B cell (primary cell): ENCODE data around the gene PELI2. TPM values are rescaled to one million over a fixed set of nuclear protein-coding genes. Genes with fewer than 3 reads are reported as not detected.

Experiments
- ATAC-seq: fragments of 200-7000 bp; cut with Tn5 transposase; one replicate; pipeline ENCODE4 v1.10.0; 2021; ENCODE audit warnings: low read depth, mild to moderate bottlenecking, moderate number of reproducible peaks, moderate library complexity
- CTCF ChIA-PET: fragments of 350-600 bp; sonication (Branson Sonifier 250); formaldehyde crosslinking; loops from one replicate; lab custom pipeline; 2021; ENCODE audit warnings: antibody characterized with exemption, inconsistent platforms; lab: Charles Lee
- POLR2A ChIA-PET: fragments of 350-600 bp; sonication (Branson Sonifier 250); formaldehyde crosslinking; loops from one replicate; lab custom pipeline; 2021; ENCODE audit warnings: antibody characterized with exemption; lab: Charles Lee
- DNase-seq: peaks from one replicate; pipeline ENCODE4 v3.0.0; 2013
- H2AFZ ChIP-seq: 2 replicates; pipeline ENCODE4 v1.6.1; 2012; ENCODE audit warnings: mild to moderate bottlenecking, low read depth, low read length; ENCODE audit not compliant: insufficient read depth, poor library complexity, severe bottlenecking
- H3K27ac ChIP-seq, 2 donors: 1 replicate in 1 of 2; 2 replicates in 1 of 2; pipeline ENCODE4 v1.5.1; 2012 to 2013; ENCODE audit warnings: low read length in 2 of 2, mild to moderate bottlenecking in 2 of 2, moderate library complexity in 1 of 2
- H3K27me3 ChIP-seq, 4 experiments: fragments of 200-600 bp in 1 of 4; sonication (generic) in 1 of 4; replicated peaks in 1 of 4; 1 replicate in 2 of 4; 2 replicates in 2 of 4; pipeline versions ENCODE4 v1.6.1 to v1.7.0; 2013 to 2016; ENCODE audit warnings: low read length in 3 of 4, mild to moderate bottlenecking in 2 of 4, mixed read lengths in 1 of 4, moderate library complexity in 1 of 4; ENCODE audit not compliant: insufficient read depth in 4 of 4, control insufficient read depth in 3 of 4; ENCODE audit errors: control extremely low read depth in 1 of 4
- H3K36me3 ChIP-seq, 2 experiments: replicated peaks in 1 of 2; 1 replicate in 1 of 2; 2 replicates in 1 of 2; pipeline versions ENCODE4 v1.6.1 to v1.7.1; 2013; ENCODE audit warnings: low read length in 1 of 2; ENCODE audit not compliant: insufficient read depth in 2 of 2, control insufficient read depth in 1 of 2; ENCODE audit errors: control extremely low read depth in 1 of 2, extremely low read depth in 1 of 2
- H3K4me1 ChIP-seq, 2 donors: fragments of 200-600 bp in 1 of 2; sonication (generic) in 1 of 2; 1 replicate in 1 of 2; 2 replicates in 1 of 2; pipeline versions ENCODE4 v1.5.1 to v1.6.1; 2013 to 2017; ENCODE audit warnings: low read length in 2 of 2; ENCODE audit not compliant: control insufficient read depth in 2 of 2, insufficient read depth in 2 of 2
- H3K4me2 ChIP-seq: replicated peaks from 2 replicates; pipeline ENCODE3; 2012; ENCODE audit warnings: mild to moderate bottlenecking, low read depth, low read length; ENCODE audit not compliant: poor library complexity, severe bottlenecking
- H3K4me3 ChIP-seq, 5 experiments: fragments of 200-600 bp in 1 of 5; sonication (generic) in 1 of 5; 1 replicate in 3 of 5; 2 replicates in 2 of 5; pipeline versions ENCODE4 v1.5.1 to v1.7.0; 2011 to 2016; ENCODE audit warnings: low read length in 4 of 5, mild to moderate bottlenecking in 4 of 5, low read depth in 2 of 5, control low read depth in 1 of 5, moderate library complexity in 1 of 5; ENCODE audit not compliant: insufficient read depth in 1 of 5; ENCODE audit errors: control extremely low read depth in 1 of 5, extremely low read depth in 1 of 5
- H3K79me2 ChIP-seq: fragments of 200-600 bp; sonication (generic); one replicate; pipeline ENCODE4 v1.6.0; 2016; ENCODE audit warnings: low read length; ENCODE audit not compliant: control insufficient read depth, insufficient read depth
- H3K9ac ChIP-seq: fragments of 200-600 bp; sonication (generic); 2 replicates; pipeline ENCODE4 v1.6.1; 2017; ENCODE audit warnings: mild to moderate bottlenecking, low read length, moderate library complexity
- H3K9me3 ChIP-seq, 3 donors: one replicate each; pipeline versions ENCODE4 v1.6.1 to v1.7.1; 2013; ENCODE audit warnings: low read length in 2 of 3; ENCODE audit not compliant: control insufficient read depth in 2 of 3, insufficient read depth in 1 of 3; ENCODE audit errors: control extremely low read depth in 1 of 3
- H4K20me1 ChIP-seq: 2 replicates; pipeline ENCODE4 v1.6.0; 2012; ENCODE audit warnings: mild to moderate bottlenecking, low read length; ENCODE audit not compliant: insufficient read depth, control insufficient read depth, poor library complexity, severe bottlenecking
- H3K27ac Mint-ChIP-seq: one replicate; pipeline ENCODE4 v1.8.0; 2021; ENCODE audit warnings: mixed read lengths
- H3K27me3 Mint-ChIP-seq: one replicate; pipeline ENCODE4 v1.8.0; 2021; ENCODE audit warnings: mixed read lengths
- H3K4me1 Mint-ChIP-seq: one replicate; pipeline ENCODE4 v1.8.0; 2021; ENCODE audit warnings: mixed read lengths
- H3K4me3 Mint-ChIP-seq: one replicate; pipeline ENCODE4 v1.8.0; 2021; ENCODE audit warnings: mixed read lengths
- H3K9me3 Mint-ChIP-seq: one replicate; pipeline ENCODE4 v1.8.0; 2022; ENCODE audit warnings: mixed read lengths; ENCODE audit not compliant: insufficient read depth
- CTCF ChIP-seq: fragments of 200-600 bp; IDR thresholded peaks from one replicate; pipeline ENCODE4 v1.8.0; 2022; ENCODE audit warnings: antibody characterized with exemption, mild to moderate bottlenecking
- EZH2 ChIP-seq: IDR thresholded peaks from 2 replicates; pipeline ENCODE4 v1.6.1; 2012; ENCODE audit warnings: borderline replicate concordance, low read depth, mild to moderate bottlenecking, moderate library complexity, low read length; ENCODE audit not compliant: insufficient read depth, poor library complexity, severe bottlenecking
- WGBS: methylation state at CpG from one replicate; pipeline ENCODE4 v1.1.5; 2013; ENCODE audit warnings: missing lambda C conversion rate; ENCODE audit not compliant: insufficient coverage; 5-methylcytosine and 5-hydroxymethylcytosine counted together
- intact Hi-C: fragments of 100-400 bp; cut with micrococcal nuclease; formaldehyde crosslinking; loops from one replicate; pipeline ENCODE4 v1.10.0; 2022
- polyA plus RNA-seq: library from polyadenylated mRNA; depleted of rRNA; stranded (reverse); fragments of >200 nt; gene quantifications from 2 replicates; pipeline ENCODE4 v1.2.3, GENCODE V29; 2012
- total RNA-seq, 2 donors: library from RNA; stranded (reverse); fragments of 120-200 nt in 1 of 2; gene quantifications; 1 replicate in 1 of 2; 2 replicates in 1 of 2; pipeline versions ENCODE4 v1.2.3 to v1.2.4, GENCODE V29; 2013 to 2022

PELI2 gene
- total and polyA plus RNA-seq, 2 donors (not counting 1 experiment from before 2014, with no cell fraction given), result 5.7 to 13.4 TPM

- H3K4me1 Mint-ChIP-seq, result peaks cover 52% of the 10 kb centered on the region
- Histone ChIP-seq H2AFZ (no peak overlapping the region), H3K4me2 (no peak overlapping the region), H3K9ac (no peak overlapping the region), H3K9me3 (peaks cover 0 to 3% (median 0%) of the 10 kb centered on the region in 3 donors), H3K27me3 (no peaks in the 10 kb centered on the region), H3K27ac (no peak overlapping the region), H4K20me1 (peaks cover 33% of the 10 kb centered on the region), H3K79me2 (peaks cover 26% of the 10 kb centered on the region), H3K4me3 (no peak overlapping the region), H3K4me1 (peaks cover 0 to 15% of the 10 kb centered on the region in 2 donors), H3K36me3 (no peaks in the 10 kb centered on the region)
- TF ChIP-seq EZH2 (no peak), CTCF (no peak)
- DNase-seq (no peak), ATAC-seq (no peak)
- no peak overlapping the region for H3K27ac Mint-ChIP-seq
- no peaks in the 10 kb centered on the region for H3K9me3 Mint-ChIP-seq
- no peak overlapping the region for H3K4me3 Mint-ChIP-seq
- CTCF ChIA-PET, result no interaction called here
- POLR2A ChIA-PET, result no interaction called here
- 81% methylated on average over 1 of the region's 2 CpGs for WGBS
- intact Hi-C loops, result no loop called here
- no peaks in the 10 kb centered on the region for H3K27me3 Mint-ChIP-seq
These were observed 57.6 kb downstream of the PELI2 start for GRCh38 chr14:56175773-56176172.

- POLR2A ChIA-PET, result no interaction called here
- ATAC-seq (no peak), DNase-seq (no peak)
- Histone ChIP-seq H3K4me2 (no peak overlapping the region), H4K20me1 (peaks cover 26% of the 10 kb centered on the region), H3K79me2 (peaks cover 20% of the 10 kb centered on the region), H3K4me1 (peaks cover 0 to 15% of the 10 kb centered on the region in 2 donors), H2AFZ (no peak overlapping the region), H3K9ac (no peak overlapping the region), H3K9me3 (peaks cover 0 to 3% (median 0%) of the 10 kb centered on the region in 3 donors), H3K4me3 (no peak overlapping the region), H3K36me3 (no peaks in the 10 kb centered on the region), H3K27ac (no peak overlapping the region), H3K27me3 (no peaks in the 10 kb centered on the region)
- intact Hi-C loops, result no loop called here
- H3K9me3 Mint-ChIP-seq, result no peaks in the 10 kb centered on the region
- TF ChIP-seq CTCF (no peak), EZH2 (no peak)
- peaks cover 51% of the 10 kb centered on the region for H3K4me1 Mint-ChIP-seq
- H3K27me3 Mint-ChIP-seq, result no peaks in the 10 kb centered on the region
- WGBS, result 100% methylated on average over 2 of the region's 3 CpGs
- CTCF ChIA-PET, result no interaction called here
- H3K27ac Mint-ChIP-seq, result no peak overlapping the region
- H3K4me3 Mint-ChIP-seq, result no peak overlapping the region
These were observed 58.3 kb downstream of the PELI2 start for GRCh38 chr14:56176530-56176929.
